Mesothelial cell of epicardium (in vitro differentiated cells): ENCODE measurements around the gene NTN4. TPM values are rescaled to one million over a fixed set of nuclear protein-coding genes. Genes with fewer than 3 reads are reported as not detected.

Experiments
- DNase-seq, 2 experiments: peaks; one replicate each; pipeline ENCODE4 v3.0.0; 2021; ENCODE audit warnings: low spot score in 2 of 2; ENCODE audit not compliant: unreplicated experiment in 2 of 2
- H3K27ac Mint-ChIP-seq: 2 replicates; pipeline ENCODE4 v1.8.0; 2021; ENCODE audit warnings: mixed read lengths
- H3K27me3 Mint-ChIP-seq: 2 replicates; pipeline ENCODE4 v1.8.0; 2021; ENCODE audit warnings: low read depth, mixed read lengths
- H3K36me3 Mint-ChIP-seq: 2 replicates; pipeline ENCODE4 v1.8.0; 2021; ENCODE audit warnings: mixed read lengths
- H3K4me1 Mint-ChIP-seq: 2 replicates; pipeline ENCODE4 v1.8.0; 2021; ENCODE audit warnings: mixed read lengths
- H3K4me3 Mint-ChIP-seq: 2 replicates; pipeline ENCODE4 v1.8.0; 2021; ENCODE audit warnings: mild to moderate bottlenecking, moderate library complexity, mixed read lengths
- H3K9me3 Mint-ChIP-seq: 2 replicates; pipeline ENCODE4 v1.8.0; 2021; ENCODE audit warnings: mixed read lengths
- total RNA-seq: library from RNA; stranded (reverse); gene quantifications from 3 replicates; pipeline ENCODE4 v1.2.1, GENCODE V29; 2021
- TF ChIP-seq, protein P1 (sequence below): fragments of 200-600 bp; sonication (generic); IDR thresholded peaks from one replicate; pipeline ENCODE4 v1.5.0; 2021; ENCODE audit warnings: antibody characterized with exemption; ENCODE audit not compliant: unreplicated experiment

NTN4 gene
- total RNA-seq, 1 donor from 2014 or later = 6.0 TPM

DNA sequence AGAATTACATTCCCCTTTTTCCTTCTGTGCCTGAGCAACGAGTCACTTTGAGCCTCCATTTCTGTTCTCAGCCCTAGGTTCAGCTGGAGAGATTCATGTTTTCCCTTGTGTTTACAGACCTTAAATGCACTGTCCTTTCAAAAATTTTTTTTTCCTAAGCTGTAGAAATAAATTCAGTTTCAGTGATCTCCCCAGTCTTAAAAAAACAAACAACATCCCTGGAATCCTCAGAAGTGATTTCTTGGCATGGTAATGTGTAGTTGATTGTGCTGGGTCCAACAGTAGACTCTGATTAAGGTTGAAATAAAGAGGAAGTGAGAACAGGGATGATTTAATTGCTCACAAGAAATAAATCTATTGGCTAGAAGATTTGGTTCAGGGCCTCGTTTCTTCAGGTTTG, 89.3 kb downstream of the NTN4 start:
- H3K27ac Mint-ChIP-seq = no peak overlapping the region
- no peak for DNase-seq

DNA sequence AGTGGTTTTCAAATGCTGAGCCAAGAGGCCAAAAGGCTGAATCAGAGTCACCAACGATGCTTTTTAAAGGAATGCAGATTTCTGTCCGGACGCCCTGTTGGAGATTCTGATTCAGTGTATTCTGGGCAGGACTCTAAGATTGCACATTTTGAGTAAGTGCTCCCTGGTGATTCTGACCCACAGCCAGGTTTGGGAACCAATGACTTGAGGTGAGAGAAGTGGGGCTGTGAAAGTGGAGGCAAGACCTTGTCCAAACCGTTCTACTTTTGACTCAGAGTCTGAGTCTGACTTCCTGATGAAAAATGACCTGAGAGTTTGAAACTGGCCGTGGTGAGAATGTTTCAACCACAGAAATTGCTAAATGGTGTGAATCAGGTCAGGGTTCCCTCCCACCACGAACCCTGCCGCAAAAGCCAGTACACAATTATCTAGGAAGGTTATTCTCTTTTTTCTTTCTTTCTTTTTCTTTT, 90.2 kb downstream of the NTN4 start:
- no peaks in the 10 kb centered on the region for H3K4me1 Mint-ChIP-seq

More for the DNA sequence above, 89.3 kb downstream of the NTN4 start:
- H3K4me3 Mint-ChIP-seq = no peak overlapping the region
- H3K36me3 Mint-ChIP-seq = no peaks in the 10 kb centered on the region
- no peaks in the 10 kb centered on the region for H3K9me3 Mint-ChIP-seq
- TF ChIP-seq, protein P1, sequence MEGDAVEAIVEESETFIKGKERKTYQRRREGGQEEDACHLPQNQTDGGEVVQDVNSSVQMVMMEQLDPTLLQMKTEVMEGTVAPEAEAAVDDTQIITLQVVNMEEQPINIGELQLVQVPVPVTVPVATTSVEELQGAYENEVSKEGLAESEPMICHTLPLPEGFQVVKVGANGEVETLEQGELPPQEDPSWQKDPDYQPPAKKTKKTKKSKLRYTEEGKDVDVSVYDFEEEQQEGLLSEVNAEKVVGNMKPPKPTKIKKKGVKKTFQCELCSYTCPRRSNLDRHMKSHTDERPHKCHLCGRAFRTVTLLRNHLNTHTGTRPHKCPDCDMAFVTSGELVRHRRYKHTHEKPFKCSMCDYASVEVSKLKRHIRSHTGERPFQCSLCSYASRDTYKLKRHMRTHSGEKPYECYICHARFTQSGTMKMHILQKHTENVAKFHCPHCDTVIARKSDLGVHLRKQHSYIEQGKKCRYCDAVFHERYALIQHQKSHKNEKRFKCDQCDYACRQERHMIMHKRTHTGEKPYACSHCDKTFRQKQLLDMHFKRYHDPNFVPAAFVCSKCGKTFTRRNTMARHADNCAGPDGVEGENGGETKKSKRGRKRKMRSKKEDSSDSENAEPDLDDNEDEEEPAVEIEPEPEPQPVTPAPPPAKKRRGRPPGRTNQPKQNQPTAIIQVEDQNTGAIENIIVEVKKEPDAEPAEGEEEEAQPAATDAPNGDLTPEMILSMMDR = no peak
- H3K27me3 Mint-ChIP-seq = peaks cover 6% of the 10 kb centered on the region
- no peaks in the 10 kb centered on the region for H3K4me1 Mint-ChIP-seq

DNA sequence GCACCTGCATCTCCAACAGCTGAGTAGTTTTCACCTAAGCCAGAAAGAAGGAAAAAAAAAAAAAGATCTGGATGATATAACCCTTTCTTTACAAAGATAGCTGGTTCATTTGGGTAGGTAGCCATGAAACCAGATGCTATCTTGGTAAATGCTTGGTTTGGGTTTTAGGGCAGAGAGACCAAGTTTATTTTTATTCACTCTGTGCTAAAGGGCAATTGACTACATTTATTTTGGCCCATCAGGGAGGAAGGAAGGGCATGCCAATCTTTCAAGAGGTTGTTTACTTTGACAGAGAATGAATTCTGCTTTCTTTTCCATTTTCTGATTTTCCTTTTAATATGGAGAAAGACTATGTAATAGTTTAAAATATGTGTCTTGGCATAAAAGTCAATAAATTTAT, 91.0 kb downstream of the NTN4 start:
- H3K4me1 Mint-ChIP-seq = no peaks in the 10 kb centered on the region
- no peaks in the 10 kb centered on the region for H3K9me3 Mint-ChIP-seq
- no peak overlapping the region for H3K4me3 Mint-ChIP-seq
- H3K27me3 Mint-ChIP-seq = no peaks in the 10 kb centered on the region
- no peaks in the 10 kb centered on the region for H3K36me3 Mint-ChIP-seq
- no peak overlapping the region for H3K27ac Mint-ChIP-seq
- no peak for DNase-seq
- TF ChIP-seq, protein P1 = no peak

More for the DNA sequence above, 90.2 kb downstream of the NTN4 start:
- no peaks in the 10 kb centered on the region for H3K36me3 Mint-ChIP-seq
- no peak for DNase-seq
- H3K4me3 Mint-ChIP-seq = no peak overlapping the region
- H3K9me3 Mint-ChIP-seq = no peaks in the 10 kb centered on the region
- TF ChIP-seq, protein P1 = no peak
- no peak overlapping the region for H3K27ac Mint-ChIP-seq
- H3K27me3 Mint-ChIP-seq = peaks cover 3% of the 10 kb centered on the region

DNA sequence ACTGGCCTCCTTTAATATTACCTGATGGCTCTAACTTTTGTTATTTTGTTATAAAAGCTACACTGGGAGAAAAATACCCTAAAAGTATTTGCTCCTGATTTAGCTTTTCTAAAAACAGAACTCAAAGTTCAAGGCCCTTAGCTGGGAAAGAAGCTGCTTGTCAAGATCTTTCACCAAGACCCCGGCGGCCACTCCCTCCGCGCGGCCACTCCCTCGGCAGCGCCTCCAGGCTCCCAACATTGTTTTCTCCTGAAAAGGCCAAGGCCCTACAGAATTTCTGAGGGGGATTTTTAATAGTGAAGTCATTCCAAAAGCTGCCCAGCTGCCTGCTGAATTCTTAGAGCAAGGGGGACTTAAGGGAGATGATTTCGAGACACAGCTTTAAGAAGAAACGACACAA, 96.4 kb downstream of the NTN4 start:
- Mint-ChIP-seq H3K36me3 (no peaks in the 10 kb centered on the region), H3K4me1 (peaks cover 7% of the 10 kb centered on the region), H3K9me3 (no peaks in the 10 kb centered on the region), H3K27ac (no peak overlapping the region), H3K4me3 (no peak overlapping the region), H3K27me3 (no peaks in the 10 kb centered on the region)
- TF ChIP-seq, protein P1 = no peak
- no peak for DNase-seq

DNA sequence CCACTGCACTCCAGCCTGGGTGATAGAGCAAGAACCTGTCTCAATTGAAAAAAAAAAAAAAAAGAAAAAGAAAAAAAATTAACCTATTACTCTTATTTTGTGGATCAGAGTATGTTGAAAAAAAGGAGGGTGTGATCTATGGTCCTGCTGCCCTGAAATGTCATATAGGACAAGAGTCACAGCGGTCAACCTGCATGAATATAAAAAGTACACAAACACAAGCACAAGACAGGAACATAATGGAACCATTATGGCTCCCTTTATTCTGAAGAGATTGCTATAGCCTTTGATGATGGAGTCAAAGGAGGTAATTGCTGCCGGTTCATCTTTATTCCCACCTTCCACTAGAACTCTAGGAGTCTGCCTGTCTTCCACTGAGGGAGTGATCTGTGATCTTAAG, 96.9 kb downstream of the NTN4 start:
- Mint-ChIP-seq H3K4me1 (peaks cover 7% of the 10 kb centered on the region), H3K36me3 (no peaks in the 10 kb centered on the region), H3K4me3 (no peak overlapping the region), H3K27me3 (no peaks in the 10 kb centered on the region), H3K27ac (no peak overlapping the region), H3K9me3 (no peaks in the 10 kb centered on the region)
- TF ChIP-seq, protein P1 = no peak
- DNase-seq = no peak
